NCI-H748 (cell line): ENCODE data around the gene SPATA19.
"Not testable (repeated sequence)": the region's sequence is repeated elsewhere in the genome, so short reads cannot be mapped to it uniquely, and the experiment has no call there.

Experiments
- DNase-seq: peaks from one replicate; lab custom pipeline; 2025; ENCODE audit not compliant: unreplicated experiment; lab: John Stamatoyannopoulos, UW

SPATA19 gene, protein sequence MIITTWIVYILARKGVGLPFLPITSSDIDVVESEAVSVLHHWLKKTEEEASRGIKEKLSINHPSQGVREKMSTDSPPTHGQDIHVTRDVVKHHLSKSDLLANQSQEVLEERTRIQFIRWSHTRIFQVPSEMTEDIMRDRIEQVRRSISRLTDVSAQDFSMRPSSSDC

DNA sequence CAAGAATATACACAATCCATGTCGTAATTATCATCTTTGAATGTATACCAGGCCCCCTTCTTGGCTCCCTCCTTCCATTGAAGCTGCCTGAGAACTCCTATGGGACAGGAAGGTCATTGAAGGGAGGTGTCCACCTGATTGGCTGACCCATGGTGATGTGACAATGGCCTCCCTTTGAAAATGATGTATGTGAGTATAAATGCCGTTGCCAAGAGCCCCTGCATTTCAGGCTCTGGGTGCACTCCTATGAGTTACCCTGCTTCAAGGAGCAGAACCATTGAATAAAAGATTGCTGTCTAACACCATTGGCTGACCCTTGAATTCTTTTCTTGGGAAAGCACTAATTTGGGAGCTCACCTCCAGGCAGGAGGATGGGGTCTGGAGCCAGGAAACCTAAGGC lies at the start of gene SPATA19:
SPATA19 (minus strand) TSS at position 101 of the 400 bp plus-strand sequence; CDS start at position 34, 67 bp downstream.
- DNase-seq: no peak

GRCh38 chr11:133895061-133895479 lies 49.8 kb upstream of the SPATA19 start:
- DNase-seq: no peak

GRCh38 chr11:133893381-133893780 lies 48.1 kb upstream of the SPATA19 start:
- no peak for DNase-seq

GRCh38 chr11:133892584-133893380 lies 47.5 kb upstream of the SPATA19 start:
- no peak for DNase-seq

DNA sequence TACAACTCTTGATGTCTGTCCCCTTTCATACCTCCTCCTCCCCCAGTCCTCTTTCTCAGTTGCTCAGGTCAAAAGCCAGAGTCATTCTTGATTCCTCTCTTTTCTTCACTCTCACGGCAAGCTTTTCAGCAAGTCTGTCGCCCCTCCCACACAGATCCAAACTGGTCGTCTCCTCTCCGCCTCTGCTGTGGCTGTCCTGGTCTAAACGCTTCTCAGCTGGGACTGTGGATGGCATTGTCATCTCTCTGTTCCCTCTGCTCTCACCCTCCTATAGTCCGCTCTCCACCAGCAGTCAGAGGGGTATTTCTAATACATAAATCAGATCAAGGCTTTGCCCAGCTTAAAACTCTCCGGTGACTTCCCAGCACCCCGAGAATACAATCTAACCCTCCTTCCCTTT lies 46.8 kb upstream of the SPATA19 start:
- no peak for DNase-seq

DNA sequence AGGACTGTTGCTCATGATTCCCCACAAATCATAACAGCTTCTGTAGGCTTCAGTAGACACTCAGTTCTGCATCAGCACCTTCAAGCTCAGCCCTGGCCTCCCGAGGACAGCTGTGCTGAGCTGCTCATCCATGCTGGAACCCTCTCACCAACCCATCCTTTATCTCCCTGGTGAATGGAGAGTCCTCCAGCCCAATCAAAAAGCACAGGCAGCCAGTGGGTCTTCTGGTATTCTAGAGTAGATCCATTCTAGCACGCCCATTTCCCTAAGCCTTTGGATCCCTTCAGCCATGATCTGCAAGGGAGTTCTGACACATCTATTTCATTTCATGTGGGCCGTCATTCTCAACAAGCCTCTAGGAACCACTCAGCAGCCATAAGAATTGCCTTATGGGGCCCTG lies 44.6 kb upstream of the SPATA19 start:
- DNase-seq: no peak

DNA sequence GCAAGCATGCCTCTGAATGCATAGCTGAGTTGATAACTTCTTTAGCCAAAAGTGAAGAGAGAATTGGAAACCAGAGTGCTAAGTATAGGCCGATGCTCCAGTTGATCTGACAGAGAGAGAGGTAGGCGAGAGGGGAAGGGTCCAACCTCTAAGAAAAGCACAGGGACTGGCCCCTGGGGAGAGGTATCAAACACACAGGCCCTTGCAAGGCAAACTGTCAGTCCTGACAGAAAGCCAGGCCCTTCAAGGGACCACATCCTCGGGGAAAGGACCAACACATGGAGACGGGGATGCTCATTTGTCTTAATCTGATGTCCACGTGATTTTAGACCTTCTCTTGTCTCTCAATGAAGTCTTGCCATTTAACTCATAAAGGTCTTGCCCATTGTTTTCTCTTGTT lies 43.9 kb upstream of the SPATA19 start:
- DNase-seq: no peak

DNA sequence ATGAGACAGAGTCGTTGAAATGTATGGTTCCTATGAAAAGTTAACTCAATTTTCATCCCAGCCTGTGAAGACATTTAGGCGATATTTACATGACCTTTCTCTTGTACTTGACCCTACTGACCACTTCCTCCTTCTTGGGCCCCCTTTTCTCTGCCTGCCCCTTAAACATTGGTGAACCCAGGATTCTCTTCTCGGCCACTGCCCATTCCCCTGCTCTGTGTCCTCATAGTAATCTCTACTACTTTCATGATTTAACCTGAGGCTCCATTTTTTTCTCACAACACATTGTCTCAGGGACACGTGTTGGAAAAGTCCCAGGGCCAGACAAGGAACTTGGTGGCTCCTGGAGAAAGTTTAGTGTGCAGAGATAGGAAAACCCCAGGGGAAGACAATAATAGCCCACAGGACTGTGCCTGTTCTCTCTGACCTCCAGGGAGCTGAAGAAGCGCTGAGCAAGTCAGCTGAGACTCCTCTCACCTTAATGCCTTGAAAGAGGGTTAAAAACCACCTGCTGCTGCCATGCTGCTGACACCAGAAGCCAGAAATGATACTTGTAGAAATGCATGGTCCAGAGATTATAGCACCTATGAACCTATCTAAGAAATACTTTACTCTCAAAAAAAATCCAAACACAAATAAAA lies 42.5 kb upstream of the SPATA19 start:
- DNase-seq: no peak

GRCh38 chr11:133886029-133886428 lies 40.7 kb upstream of the SPATA19 start:
- no peak for DNase-seq

GRCh38 chr11:133872160-133872559 lies 26.8 kb upstream of the SPATA19 start:
- DNase-seq: no peak

GRCh38 chr11:133867456-133867855 lies 22.1 kb upstream of the SPATA19 start:
- no peak for DNase-seq

- no peak for DNase-seq
These were observed 20.2 kb upstream of the SPATA19 start for GRCh38 chr11:133865466-133865865.

- no peak for DNase-seq
These were observed 19.4 kb upstream of the SPATA19 start for GRCh38 chr11:133864756-133865155.

DNA sequence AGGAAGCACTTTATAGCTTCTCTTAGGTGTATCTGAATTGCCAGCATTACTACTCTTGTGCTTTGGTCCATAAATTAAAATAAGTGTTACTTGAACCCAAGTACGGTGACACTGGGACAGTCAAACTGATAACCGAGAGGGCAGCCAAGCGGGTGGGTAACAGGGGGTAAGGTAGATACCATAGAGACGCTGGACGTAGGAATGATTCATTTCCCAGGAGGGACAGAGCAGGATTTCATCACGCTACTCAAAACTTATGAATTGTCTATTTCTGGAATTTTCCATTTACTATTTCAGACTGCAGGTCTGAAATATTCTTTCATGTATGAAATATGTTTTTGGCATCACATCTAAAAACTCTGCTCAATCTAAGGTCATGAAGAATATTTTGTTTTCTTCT lies 14.8 kb upstream of the SPATA19 start:
- no peak for DNase-seq

DNA sequence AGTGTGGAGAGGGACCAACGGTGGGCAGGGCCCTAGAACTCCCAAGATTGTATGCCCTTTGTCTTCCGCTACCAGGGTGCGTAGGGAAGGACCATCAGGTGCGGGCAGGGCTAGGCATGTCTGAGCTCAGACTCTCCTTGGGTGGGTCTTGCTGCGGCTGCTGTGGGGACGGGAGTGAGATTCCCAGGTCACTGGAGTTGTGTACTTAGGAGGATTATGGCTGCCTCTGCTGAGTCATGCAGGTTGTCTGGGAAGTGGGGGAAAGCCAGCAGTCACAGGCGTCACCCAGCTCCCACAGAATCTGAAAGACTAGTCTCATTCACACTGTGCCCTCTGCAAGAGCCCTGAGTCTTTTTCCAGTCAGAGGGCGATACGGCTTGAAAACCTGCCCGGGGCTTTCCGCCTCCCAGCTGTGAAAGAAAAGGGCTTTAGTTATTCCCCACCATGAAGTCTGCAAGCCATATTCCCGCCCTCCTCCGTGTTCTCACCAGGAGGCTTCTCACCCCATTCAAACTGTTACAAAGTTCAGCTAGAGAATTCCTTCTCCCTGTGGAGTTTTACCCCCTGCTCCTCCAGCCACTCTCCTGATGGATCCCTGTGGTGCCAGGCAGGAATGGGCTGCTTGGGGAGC lies 9.1 kb upstream of the SPATA19 start:
- DNase-seq: not testable (repeated sequence)

DNA sequence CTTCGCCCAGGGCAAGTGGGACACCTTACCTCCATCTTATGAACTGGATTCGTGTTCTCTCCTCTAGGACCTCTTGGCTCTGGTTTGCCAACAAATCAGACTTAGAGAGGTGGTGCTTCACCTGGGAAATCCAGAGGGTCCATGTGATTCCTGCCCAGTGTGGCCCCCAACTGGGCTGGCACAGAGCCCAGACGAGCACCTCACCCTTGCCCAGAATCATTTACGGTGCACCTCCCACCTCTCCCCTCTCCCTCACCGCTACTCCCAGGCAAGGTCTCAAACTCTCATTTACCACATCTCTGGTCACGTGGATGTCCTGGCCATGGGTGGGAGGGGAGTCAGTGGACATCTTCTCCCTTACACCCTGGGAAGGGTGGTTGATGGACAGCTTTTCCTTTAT lies 1.1 kb downstream of the SPATA19 start:
- peak; percentile 31 for DNase-seq

GRCh38 chr11:133843454-133843987 lies 1.8 kb downstream of the SPATA19 start:
- no peak for DNase-seq

DNA sequence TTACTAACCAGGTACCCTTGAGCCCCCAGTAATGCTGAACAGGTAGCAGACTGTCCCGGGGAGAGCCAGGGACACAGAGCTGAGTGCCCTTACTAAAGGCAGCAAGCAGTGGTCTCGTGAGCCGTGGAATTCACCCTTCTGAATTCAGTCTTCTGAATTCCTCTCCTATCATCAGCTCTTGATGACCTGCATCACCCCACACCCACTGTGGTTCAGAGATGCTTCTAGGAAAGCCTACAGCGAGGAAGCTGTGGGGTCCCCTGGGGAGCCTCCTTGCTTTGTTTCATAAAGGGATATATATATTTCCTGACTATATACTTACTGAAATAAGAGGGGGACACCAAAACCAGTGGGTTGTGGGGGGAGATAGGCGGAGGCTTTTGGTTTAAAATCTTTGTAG lies 2.6 kb downstream of the SPATA19 start:
- DNase-seq: no peak

DNA sequence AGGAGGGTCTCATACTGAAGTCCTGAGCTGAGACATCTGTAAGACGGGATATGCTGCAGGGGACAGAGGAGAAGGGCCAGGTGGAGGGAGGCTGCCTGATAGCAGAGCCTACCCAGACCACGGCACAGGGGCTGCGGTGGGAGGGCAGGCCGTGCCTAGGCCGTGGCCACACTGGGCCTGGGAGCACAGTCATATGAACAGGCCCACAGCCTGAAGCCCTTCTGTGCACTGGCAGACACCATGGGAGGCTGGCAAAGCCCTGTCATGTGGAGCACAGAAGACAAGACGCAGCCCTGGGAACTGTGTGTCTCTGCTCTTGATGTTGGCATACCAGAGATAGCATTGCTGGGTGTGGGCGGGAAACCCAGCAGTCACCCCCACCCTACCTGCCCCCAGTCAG lies 3.3 kb downstream of the SPATA19 start:
- DNase-seq: no peak

DNA sequence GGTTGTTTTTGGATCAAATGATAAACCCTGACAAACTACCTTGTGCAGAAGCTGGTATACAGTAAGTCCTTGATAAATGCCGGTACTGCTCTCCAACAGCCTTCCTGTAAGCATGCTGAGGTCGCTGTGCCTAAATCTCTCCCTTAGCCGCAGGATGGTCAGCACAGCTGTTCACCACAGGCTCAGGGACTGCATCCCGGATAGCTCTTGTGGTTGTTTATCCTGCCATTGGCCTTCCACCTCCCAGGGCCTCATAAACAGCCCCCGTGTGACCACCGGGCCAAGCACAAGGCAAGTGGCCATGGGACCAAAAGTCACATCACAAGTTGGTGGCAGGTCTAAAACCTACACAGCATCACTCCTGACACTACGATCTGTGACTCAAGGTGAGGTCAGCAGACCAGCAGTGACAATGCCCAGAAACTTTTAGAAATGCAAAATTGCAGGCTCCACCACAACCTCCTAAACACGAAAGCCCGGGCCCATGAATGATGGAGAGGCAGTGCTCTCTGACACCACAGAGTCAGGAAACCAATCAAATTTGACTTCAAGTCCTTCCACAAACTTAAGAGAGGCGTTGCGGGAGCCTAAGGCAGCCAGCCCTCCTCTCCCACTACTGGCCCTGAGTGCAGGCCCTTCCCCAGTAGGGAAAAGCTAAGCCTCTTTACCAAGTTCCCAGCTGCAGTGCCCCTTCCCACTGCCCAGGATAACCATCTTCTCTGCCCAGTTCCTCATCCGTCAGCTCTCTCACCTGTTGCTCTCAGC lies 3.9 kb downstream of the SPATA19 start:
- DNase-seq: no peak

DNA sequence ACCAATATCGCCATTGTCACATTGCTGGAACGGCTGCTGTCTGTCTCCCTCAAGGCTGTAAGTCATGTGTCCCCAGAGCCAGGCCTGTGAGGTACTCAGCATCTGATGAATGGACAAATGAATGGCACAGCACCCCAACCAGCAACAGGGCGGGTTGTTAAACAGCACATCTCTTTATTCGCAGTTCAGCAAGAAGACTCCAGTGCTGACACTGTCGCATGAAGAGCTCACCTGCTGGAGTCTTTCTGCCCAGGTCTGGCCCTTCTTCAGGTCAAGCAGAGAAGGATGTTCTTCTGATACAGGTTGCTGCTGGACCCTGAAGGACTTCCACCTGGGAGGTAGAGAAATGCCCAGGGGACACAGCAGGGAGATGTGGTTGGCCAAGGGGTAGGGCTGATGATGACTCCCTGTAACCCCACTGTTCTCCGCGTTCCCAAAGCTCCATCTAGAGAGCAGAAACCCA lies 4.8 kb downstream of the SPATA19 start:
- no peak for DNase-seq
